ENCODE data around the gene IFNLR1. TPM values are rescaled to one million over a fixed set of nuclear protein-coding genes. Genes with fewer than 3 reads are reported as not detected.

The IFNLR1 gene
- total RNA-seq, 1 donor from 2014 or later, result 2.3 TPM

- intact Hi-C loops (cut with DNase I), result no loop called here
- DNase-seq (ENCODE audit: low spot score), result no peak
Measured at GRCh38 chr1:24133819-24134218, 53.3 kb downstream of the IFNLR1 start.

GRCh38 chr1:24130385-24130784, 56.7 kb downstream of the IFNLR1 start:
- no peak for DNase-seq (ENCODE audit: low spot score)
- intact Hi-C loops (cut with DNase I), result no loop called here

- no peak for DNase-seq (ENCODE audit: low spot score)
- intact Hi-C loops (cut with DNase I), result no loop called here
Measured at GRCh38 chr1:24127801-24128363, 59.2 kb downstream of the IFNLR1 start.

DNA sequence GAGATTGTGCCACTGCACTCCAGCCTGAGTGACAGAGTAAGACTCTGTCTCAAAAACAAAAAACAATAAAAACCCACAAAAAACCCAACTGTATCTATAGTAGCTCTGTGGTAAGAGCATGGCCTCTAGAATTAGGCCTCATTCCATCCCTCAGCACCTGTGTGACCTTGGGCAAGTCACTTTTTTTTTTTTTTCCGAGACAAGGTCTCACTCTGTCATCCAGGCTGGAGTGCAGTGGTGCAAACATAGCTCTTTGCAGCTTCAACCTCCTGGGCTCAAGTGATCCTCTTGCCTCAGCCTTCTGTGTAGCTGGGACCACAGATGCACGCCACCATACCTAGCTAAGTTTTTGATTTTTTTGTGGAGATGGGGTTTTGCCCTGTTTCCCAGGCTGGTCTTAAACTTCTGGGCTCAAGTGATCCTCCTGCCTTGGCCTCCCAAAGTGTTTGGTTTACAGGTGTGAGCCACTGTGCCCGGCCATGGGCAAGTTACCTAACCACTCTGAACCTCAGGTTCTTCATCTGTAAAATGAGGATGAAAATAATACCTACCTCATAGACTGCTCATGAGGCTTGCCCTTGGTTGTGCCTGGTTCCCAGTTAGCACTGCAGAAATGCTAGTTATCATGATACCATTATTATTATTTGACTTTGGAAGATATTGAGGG, 59.8 kb downstream of the IFNLR1 start:
- intact Hi-C loops (cut with DNase I), result no loop called here

DNA sequence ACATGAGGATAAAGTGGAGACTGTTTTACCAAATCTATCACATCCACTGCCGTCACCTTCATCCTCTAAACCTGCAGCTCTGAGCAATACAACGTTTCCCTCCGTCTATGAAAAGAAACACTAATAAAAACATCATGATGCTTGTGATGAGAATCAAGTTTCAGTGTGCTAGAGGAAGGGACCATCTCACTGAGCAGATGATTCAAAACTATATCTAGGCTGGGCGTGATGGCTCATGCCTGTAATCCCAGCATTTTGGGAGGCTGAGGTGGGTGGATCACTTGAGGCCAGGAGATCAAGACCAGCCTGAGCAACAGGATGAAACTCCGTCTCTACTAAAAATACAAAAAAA, 60.4 kb downstream of the IFNLR1 start:
- intact Hi-C loops (cut with DNase I), result no loop called here
- DNase-seq (ENCODE audit: low spot score), result no peak

More for the DNA sequence above, 59.8 kb downstream of the IFNLR1 start:
- DNase-seq (ENCODE audit: low spot score), result no peak

GRCh38 chr1:24126018-24126671, 60.9 kb downstream of the IFNLR1 start:
- intact Hi-C loops (cut with DNase I), result no loop called here
- DNase-seq (ENCODE audit: low spot score), result no peak

DNA sequence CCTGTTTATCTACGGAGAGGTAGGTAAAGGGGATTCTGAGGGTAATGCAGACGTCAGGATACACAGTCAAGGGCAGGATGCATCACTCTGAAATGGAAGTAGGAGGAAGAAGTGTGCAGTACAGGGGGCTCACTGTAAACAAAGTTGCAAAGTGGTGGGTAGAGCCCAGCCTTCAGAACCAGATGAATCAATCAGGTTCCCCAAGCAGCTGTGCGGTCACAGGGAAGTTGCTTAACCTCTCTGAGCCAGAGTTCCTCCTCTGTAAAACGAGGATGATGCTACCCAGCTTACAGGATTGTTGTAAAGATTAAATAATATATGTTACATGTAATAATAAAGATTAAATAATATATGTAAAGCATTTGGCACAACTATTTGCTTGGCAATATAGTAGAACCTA, 61.6 kb downstream of the IFNLR1 start:
- intact Hi-C loops (cut with DNase I), result no loop called here
- DNase-seq (ENCODE audit: low spot score), result no peak

DNA sequence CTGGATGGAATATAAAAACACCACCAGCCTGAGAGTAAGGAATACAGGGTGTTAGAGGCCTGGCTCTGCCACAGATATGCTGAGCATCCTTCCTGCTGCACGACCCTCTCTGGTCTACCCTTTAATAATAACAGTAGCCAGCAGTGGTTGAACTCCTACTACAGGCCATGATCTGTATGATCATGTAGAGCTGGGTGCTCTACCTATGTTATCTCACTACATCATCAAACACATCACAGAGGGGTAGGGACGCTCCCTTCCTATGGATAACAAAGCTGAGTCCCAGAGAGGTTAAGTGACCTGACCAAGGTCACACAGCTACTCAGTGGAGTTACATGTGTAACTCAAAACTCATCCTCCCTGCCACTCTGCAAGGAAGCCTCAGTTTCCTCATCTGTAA, 62.1 kb downstream of the IFNLR1 start:
- DNase-seq (ENCODE audit: low spot score), result no peak
- intact Hi-C loops (cut with DNase I), result no loop called here

DNA sequence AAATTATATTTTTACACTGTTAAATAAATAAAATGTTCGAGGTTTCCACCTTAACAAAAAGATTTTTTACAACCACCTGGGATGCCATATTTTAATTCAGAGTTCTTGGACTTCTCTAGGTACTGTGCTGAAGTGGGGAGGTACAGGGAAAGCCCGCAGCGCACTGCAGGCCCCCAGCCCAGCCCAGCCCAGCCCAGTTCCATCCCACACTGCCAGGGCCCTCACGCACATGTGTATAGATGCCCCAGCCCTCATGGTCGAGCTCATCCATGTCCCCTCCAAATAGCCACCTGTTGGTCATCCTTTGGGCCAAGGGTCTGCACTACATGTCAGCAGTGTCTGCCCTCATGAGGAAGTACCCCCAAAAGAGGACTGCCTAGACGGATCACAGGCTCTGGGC, 63.5 kb downstream of the IFNLR1 start:
- no peak for DNase-seq (ENCODE audit: low spot score)
- intact Hi-C loops (cut with DNase I), result no loop called here

GRCh38 chr1:24122776-24123175, 64.3 kb downstream of the IFNLR1 start:
- intact Hi-C loops (cut with DNase I), result no loop called here
- no peak for DNase-seq (ENCODE audit: low spot score)

GRCh38 chr1:24121406-24121805, 65.7 kb downstream of the IFNLR1 start:
- no peak for DNase-seq (ENCODE audit: low spot score)
- intact Hi-C loops (cut with DNase I), result no loop called here

GRCh38 chr1:24120965-24121364, 66.1 kb downstream of the IFNLR1 start:
- intact Hi-C loops (cut with DNase I), result no loop called here
- no peak for DNase-seq (ENCODE audit: low spot score)

DNA sequence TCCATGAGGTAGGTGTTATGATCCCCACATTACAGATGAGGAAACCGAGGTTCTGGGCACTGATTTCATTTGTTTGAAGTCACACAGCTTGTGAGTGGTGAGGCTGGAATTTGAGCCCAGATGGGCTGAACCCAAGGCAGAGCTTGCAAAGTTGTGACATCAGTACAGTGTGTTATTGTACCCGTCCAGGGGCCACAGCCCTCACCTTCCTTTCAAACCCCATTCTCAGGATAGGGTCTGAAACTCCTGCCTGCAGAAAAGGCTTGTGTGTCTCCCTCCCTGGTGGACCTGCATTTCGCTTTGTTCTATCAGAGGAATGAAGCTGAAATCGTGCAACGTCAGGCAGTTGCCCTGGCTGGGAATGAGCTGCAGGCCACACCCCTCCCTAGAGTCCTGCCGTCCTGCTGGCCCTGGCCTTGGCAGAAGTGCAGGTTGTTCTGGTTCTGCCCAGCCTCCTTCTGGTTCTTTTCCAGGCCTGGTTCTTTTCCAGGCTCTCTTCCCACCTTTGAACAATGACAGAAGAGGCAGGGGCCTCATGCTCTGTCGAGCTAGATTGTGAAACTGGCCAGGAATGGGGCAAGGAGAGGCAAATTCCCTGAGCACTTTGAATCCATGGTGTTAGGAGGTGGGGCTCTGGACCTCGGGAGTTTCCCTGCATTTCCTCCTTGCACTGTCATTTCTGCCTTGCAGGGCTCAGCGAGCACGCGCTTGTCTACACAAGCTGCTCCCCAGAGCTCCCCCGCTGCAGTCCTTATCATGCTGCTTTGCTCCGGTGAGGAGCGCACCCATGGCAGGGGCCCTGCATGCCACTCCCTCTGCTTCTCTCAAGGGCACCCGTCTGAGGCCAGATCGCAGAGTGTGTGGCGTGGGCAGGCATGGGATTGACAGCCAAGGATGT, 67.0 kb downstream of the IFNLR1 start:
- peak; percentile 82 for DNase-seq (ENCODE audit: low spot score)
- intact Hi-C loops (cut with DNase I), result loop anchor here (10.0 kb wide), 1 partner anchor 195 kb away; no protein-coding TSS in a partner anchor

DNA sequence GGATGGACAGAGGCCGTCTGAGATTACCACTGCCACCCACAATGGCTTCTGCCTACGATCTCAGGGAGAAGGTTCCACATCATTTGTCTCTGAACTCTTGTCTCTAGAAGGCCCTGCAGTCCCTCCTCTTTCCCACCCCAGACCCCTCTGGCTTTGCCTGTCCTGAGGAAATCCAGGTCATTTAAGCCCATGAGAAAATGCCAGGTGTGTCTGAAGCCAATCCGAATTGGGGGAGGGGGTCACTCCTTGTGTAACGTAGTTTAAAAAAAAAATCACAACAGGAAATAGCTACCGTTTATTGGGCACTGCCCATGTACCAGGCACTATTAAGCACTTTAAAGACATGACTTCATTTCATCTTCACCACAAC, 67.6 kb downstream of the IFNLR1 start:
- intact Hi-C loops (cut with DNase I), result loop anchor here (10.0 kb wide), 1 partner anchor 195 kb away; no protein-coding TSS in a partner anchor
- no peak for DNase-seq (ENCODE audit: low spot score)

DNA sequence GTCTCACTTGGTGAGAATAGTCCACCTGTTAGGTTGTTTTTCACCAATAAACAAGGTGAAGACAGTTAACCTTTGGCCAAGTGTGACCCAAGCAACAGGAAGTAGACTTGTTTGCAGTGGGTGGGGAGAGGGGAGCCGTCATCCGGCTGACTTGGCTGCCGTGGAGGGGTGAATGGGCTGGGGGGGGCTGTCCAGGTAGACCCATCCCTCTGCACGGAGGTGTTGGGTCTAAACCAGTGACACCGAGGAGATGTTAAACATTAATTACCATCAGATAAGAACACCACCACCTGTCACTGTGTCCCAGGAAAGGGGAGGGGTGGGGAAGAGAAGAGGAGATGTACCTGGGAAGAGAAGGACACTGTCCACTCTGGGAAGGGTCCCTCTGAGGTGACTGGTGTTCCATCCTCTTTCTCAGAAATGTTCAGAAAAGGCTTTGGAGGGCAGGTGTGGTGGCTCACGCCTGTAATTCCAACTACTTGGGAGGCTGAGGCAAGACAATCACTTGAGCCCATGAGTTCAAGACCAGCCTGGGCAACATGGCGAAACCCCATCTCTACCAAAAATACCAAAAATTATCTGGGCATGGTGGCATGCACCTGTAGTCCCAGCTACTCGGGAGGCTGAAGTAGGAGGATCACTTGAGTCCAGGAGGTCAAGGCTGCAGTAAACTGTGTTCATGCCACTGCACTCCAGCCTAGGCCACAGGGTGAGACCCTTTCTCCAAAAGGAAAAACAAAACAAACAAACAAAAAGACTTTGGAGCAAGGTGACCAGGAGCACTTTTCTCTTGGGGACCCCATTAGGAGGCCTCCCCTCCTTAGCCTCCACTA, 68.5 kb downstream of the IFNLR1 start:
- intact Hi-C loops (cut with DNase I), result loop anchor here (10.0 kb wide), 1 partner anchor 194 kb away; no protein-coding TSS in a partner anchor
- no peak for DNase-seq (ENCODE audit: low spot score)

GRCh38 chr1:24117722-24118409, 69.2 kb downstream of the IFNLR1 start:
- intact Hi-C loops (cut with DNase I), result loop anchor here (10.0 kb wide), 1 partner anchor 193 kb away; no protein-coding TSS in a partner anchor

DNA sequence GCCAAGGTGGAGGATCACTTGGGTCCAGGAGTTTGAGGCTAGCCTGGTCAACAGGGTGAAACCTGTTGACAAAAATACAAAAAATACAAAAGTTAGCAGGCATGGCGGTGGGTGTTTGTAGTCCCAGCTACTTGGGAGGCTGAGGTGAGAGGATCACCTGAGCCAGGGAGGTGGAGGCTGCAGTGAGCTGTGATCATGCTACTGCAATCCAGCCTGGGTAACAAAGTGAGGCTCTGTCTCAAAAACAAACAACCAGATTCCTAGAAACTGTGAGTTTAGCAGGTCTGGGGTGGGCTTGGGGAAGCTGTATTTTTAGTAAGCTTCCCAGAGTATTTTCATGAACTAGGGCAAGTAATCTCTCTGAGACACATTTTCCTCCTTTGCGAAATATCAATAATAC, 70.0 kb downstream of the IFNLR1 start:
- no peak for DNase-seq (ENCODE audit: low spot score)
- intact Hi-C loops (cut with DNase I), result loop anchor here (10.0 kb wide), 1 partner anchor 192 kb away; no protein-coding TSS in a partner anchor

More at GRCh38 chr1:24117722-24118409, 69.2 kb downstream of the IFNLR1 start:
- DNase-seq (ENCODE audit: low spot score), result no peak

DNA sequence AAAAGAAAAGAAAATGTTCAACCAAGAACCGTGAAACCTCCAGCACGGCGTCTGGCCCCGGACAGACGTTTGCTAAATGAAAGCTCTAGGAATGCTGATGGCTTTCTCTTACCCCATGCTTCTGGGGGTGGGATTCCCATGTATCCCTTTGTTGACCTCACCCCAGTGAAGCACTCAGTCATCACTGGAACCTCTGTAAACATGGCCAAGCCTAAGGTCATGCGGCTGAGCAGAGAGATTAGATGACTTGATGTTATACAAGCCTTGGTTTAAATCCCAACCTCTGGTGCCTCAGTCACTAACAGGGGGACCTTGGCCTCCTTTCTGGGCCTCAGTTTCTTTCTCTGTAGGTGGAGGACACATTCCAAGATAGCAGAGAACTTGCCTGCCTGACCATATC, 72.3 kb downstream of the IFNLR1 start:
- no peak for DNase-seq (ENCODE audit: low spot score)
- intact Hi-C loops (cut with DNase I), result loop anchor here (10.0 kb wide), 1 partner anchor 190 kb away; no protein-coding TSS in a partner anchor
